ENCODE measurements around the gene TBC1D12.

GRCh38 chr10:94402204-94402842 is at the start of gene TBC1D12:
- TF ChIP-seq CTCF (IDR thresholded peaks at IDR 0.05) (0 out of 2 replicates have a peak, but pooled peaks have one; percentile 3), ZFX (IDR thresholded peaks at IDR 0.05; ENCODE audit: borderline replicate concordance) (no peak)
